Upper lobe of left lung (tissue), 6 donors: ENCODE data around the gene CPLANE1. TPM values are rescaled to one million over a fixed set of nuclear protein-coding genes. Genes with fewer than 3 reads are reported as not detected.

Source experiments
- ATAC-seq, 2 donors: fragments of 200-7000 bp; cut with Tn5 transposase; one replicate each; pipeline ENCODE4 v1.9.1; 2022; ENCODE audit warnings: mild to moderate bottlenecking in 2 of 2, moderate library complexity in 2 of 2; ENCODE audit not compliant: low FRiP score in 2 of 2
- DNase-seq, 2 donors: peaks; one replicate each; pipeline ENCODE4 v3.0.0-alpha.2; 2019 to 2020
- H3K27ac ChIP-seq, 4 donors: fragments of 200-600 bp; sonication (generic); one replicate each; pipeline ENCODE4 v1.5.1; 2016 to 2019
- H3K27me3 ChIP-seq, 4 donors: fragments of 200-600 bp; sonication (generic); one replicate each; pipeline ENCODE4 v1.5.1; 2017 to 2019
- H3K36me3 ChIP-seq, 4 donors: fragments of 200-600 bp; sonication (generic); one replicate each; pipeline ENCODE4 v1.5.1; 2016 to 2019
- H3K4me1 ChIP-seq, 4 donors: fragments of 200-600 bp; sonication (generic); one replicate each; pipeline ENCODE4 v1.5.1; 2018 to 2019
- H3K4me3 ChIP-seq, 4 donors: fragments of 200-600 bp; sonication (generic); one replicate each; pipeline ENCODE4 v1.5.1; 2017 to 2019; ENCODE audit warnings: mild to moderate bottlenecking in 2 of 4, moderate library complexity in 1 of 4
- H3K9me3 ChIP-seq, 4 donors: fragments of 200-600 bp; sonication (generic); one replicate each; pipeline ENCODE4 v1.5.1; 2018 to 2019
- CTCF ChIP-seq, 6 experiments: fragments of 450-650 bp in 4 of 6; fragments of 200-600 bp in 2 of 6; sonication (generic) in 2 of 6; IDR thresholded peaks; one replicate each; pipeline ENCODE4 v1.5.1; 2016 to 2019; ENCODE audit warnings: antibody characterized with exemption in 6 of 6
- EP300 ChIP-seq, 4 donors: sonication (generic); formaldehyde crosslinking; IDR thresholded peaks; one replicate each; pipeline ENCODE4 v1.5.1; 2017; ENCODE audit warnings: antibody characterized with exemption in 4 of 4, control low read depth in 2 of 4
- POLR2A ChIP-seq, 4 donors: fragments of 450-650 bp; IDR thresholded peaks; one replicate each; pipeline ENCODE4 v1.5.1; 2016 to 2017; ENCODE audit warnings: antibody characterized with exemption in 4 of 4, mild to moderate bottlenecking in 2 of 4
- POLR2AphosphoS5 ChIP-seq, 2 donors: sonication (generic); formaldehyde crosslinking; IDR thresholded peaks; one replicate each; pipeline ENCODE4 v1.5.1; 2017; ENCODE audit warnings: antibody characterized with exemption in 2 of 2
- WGBS, 2 donors: methylation state at CpG; one replicate each; pipeline ENCODE4 v1.1.5; 2017 to 2018; 5-methylcytosine and 5-hydroxymethylcytosine counted together
- small RNA-seq, 4 donors: library from RNA; depleted of rRNA; stranded (forward); fragments of <200 nt; gene quantifications; one replicate each; pipeline ENCODE3, GENCODE V24; 2016
- total RNA-seq, 6 donors: library from RNA; depleted of rRNA in 4 of 6; stranded (reverse); fragments of >200 nt in 4 of 6; gene quantifications; one replicate each; pipeline versions ENCODE4 v1.1.0 to v1.2.1, GENCODE V29; 2016 to 2021
- donor health status: DM: no; HTN: no; CAD: no; lungs with moderate emphysema.
- donor health status: DM: no; HTN: yes; CAD: no; lungs with severe emphysema.

The CPLANE1 gene
- total RNA-seq, 6 donors from 2014 or later: 15.5 to 58.0 (median 27.5) TPM

DNA sequence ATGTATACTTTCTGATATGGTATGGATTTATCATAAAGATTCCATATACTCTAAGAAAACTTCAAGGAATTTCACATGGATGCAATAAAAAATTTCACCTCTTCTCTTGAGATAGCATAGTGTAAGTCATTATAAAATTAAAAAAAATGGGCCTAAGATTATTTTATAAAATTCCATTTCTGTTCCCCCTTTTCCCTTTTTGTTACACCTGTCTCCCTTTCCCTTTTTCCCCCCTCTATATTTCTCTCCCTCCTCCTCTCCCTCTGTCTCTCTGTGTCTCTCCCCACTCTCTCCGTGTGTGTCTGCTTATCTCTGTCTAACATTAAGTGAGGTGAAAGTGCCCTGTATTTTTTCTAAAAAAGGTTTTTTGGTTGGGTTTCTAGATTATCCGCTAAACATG lies 192.4 kb downstream of the CPLANE1 start:
- no peaks in the 10 kb centered on the region for H3K27me3 ChIP-seq
- H3K4me3 ChIP-seq: no peak overlapping the region
- DNase-seq (no peak), ATAC-seq (no peak)
- 87 to 97% methylated on average over 2 of the region's 2 CpGs for WGBS, 2 donors
- H3K4me1 ChIP-seq: no peaks in the 10 kb centered on the region
- no peak overlapping the region for H3K27ac ChIP-seq
- H3K9me3 ChIP-seq: no peaks in the 10 kb centered on the region
- H3K36me3 ChIP-seq: peaks cover 15 to 86% (median 52%) of the 10 kb centered on the region in 4 donors
- TF ChIP-seq POLR2A (IDR thresholded peaks at IDR 0.05) (no peak), POLR2AphosphoS5 (IDR thresholded peaks at IDR 0.05) (no peak), CTCF (IDR thresholded peaks at IDR 0.05) (no peak), EP300 (IDR thresholded peaks at IDR 0.05) (no peak)

Small RNA genes within 50 kb of the gene (small RNA-seq; reads per million reads assigned to genes)
- 0 reads per million in 4 donors for gene C8orf59P2

Other genes starting within 250 kb of the CPLANE1 start
- 10 to 100 TPM in 5 of 6 donors, 1 to 10 TPM in 1; 6.1 to 25.5 (median 17.4) TPM for gene NUP155, start 121.7 kb upstream of the CPLANE1 start, total RNA-seq
- gene WDR70, start 129.9 kb upstream of the CPLANE1 start, total RNA-seq: 10 to 100 TPM; 20.7 to 75.4 (median 27.9) TPM